SK-N-SH (cell line): ENCODE measurements around the gene CD180.

ENCODE experiments used
- CTCF ChIP-seq: fragments of 200-600 bp; sonication (generic); IDR thresholded peaks from 2 replicates; pipeline ENCODE4 v1.6.1; 2017; ENCODE audit warnings: antibody characterized with exemption, mild to moderate bottlenecking, moderate library complexity
- EP300 ChIP-seq, 2 experiments: IDR thresholded peaks; 2 replicates each; pipeline versions ENCODE4 v1.4.0 to v1.6.1; 2012; ENCODE audit warnings: borderline replicate concordance in 1 of 2, low read depth in 1 of 2, low read length in 1 of 2
- FOXM1 ChIP-seq: IDR thresholded peaks from 2 replicates; pipeline ENCODE4 v1.4.0; 2012; ENCODE audit warnings: low read depth, mild to moderate bottlenecking
- GABPA ChIP-seq: IDR thresholded peaks from 2 replicates; pipeline ENCODE4 v1.4.0; 2012; ENCODE audit warnings: low read depth, mild to moderate bottlenecking
- NFIC ChIP-seq: IDR thresholded peaks from 2 replicates; pipeline ENCODE4 v1.4.0; 2012; ENCODE audit warnings: borderline replicate concordance
- POLR2AphosphoS5 ChIP-seq: IDR thresholded peaks from 2 replicates; pipeline ENCODE4 v1.6.1; 2012; ENCODE audit warnings: low read depth, low read length
- RAD21 ChIP-seq: IDR thresholded peaks from 2 replicates; pipeline ENCODE4 v1.6.1; 2012; ENCODE audit warnings: mild to moderate bottlenecking, low read length
- RCOR1 ChIP-seq: fragments of 150-350 bp; IDR thresholded peaks from 2 replicates; pipeline ENCODE4 v1.6.1; 2017; ENCODE audit warnings: antibody characterized with exemption, low read length
- SIN3A ChIP-seq: IDR thresholded peaks from 2 replicates; pipeline ENCODE4 v1.6.1; 2012; ENCODE audit warnings: low read depth, mild to moderate bottlenecking, low read length, moderate library complexity, borderline replicate concordance
- SMC3 ChIP-seq: IDR thresholded peaks from 2 replicates; pipeline ENCODE4 v1.6.1; 2012; ENCODE audit warnings: low read depth, low read length, improper control_type of control experiment

DNA sequence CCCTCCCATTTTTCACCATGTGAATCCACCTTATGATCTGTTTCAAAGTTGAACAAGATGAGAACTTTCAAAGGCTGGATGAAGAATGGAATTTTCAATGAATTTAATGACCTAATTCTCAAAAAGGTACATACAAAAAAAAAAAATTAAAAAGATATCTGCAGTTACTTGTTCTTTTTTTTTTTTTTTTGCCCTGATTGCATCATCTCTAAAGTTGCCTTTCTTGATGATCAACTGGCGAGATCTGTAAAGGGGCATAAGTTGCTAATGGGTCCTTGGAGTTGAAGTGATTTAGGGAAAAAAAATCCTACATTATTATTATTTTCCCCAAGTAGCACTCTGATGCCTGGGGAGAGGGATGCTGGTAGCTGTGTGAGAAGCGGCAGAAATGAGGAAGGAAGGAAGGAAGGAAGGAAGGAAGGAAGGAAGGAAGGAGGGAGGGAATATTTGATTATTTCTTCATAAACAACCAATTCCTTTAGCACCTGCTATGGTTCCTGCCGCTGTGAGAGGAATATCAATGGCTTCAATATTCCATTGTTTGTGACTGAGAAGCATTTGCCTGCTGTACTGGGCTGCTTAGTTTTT lies 48.8 kb upstream of the CD180 start:
- TF ChIP-seq SMC3: no peak
- no peak for TF ChIP-seq EP300 (IDR thresholded peaks at IDR 0.05; ENCODE audit: borderline replicate concordance in 1 of 2, low read depth in 1 of 2, low read length in 1 of 2)
- TF ChIP-seq CTCF: no peak
- TF ChIP-seq NFIC: no peak
- TF ChIP-seq POLR2AphosphoS5: no peak
- TF ChIP-seq GABPA: no peak
- TF ChIP-seq SIN3A: no peak
- no peak for TF ChIP-seq RAD21
- TF ChIP-seq RCOR1: no peak
- TF ChIP-seq FOXM1: no peak
